ENCODE data around the gene SOAT1.

- no peak for TF ChIP-seq CTCF (IDR thresholded peaks at IDR 0.05)
- TF ChIP-seq POLR2A (IDR thresholded peaks at IDR 0.05): no peak
Observed at GRCh38 chr1:179297105-179297378, 3.4 kb downstream of the SOAT1 start.

Data from thyroid gland (tissue), 4 donors.